H1 (cell line): ENCODE measurements around the gene HDAC2. TPM values are rescaled to one million over a fixed set of nuclear protein-coding genes. Genes with fewer than 3 reads are reported as not detected.
"Not testable (repeated sequence)": the region's sequence is repeated elsewhere in the genome, so short reads cannot be mapped to it uniquely, and the experiment has no call there.

Experiments
- CTCF ChIA-PET: fragments of 300-600 bp; sonication (Branson Sonifier 250); formaldehyde crosslinking; loops from one replicate; lab custom pipeline; 2021; ENCODE audit not compliant: partially characterized antibody; lab: Charles Lee
- POLR2A ChIA-PET: fragments of 300-600 bp; sonication (Branson Sonifier 250); formaldehyde crosslinking; loops from one replicate; lab custom pipeline; 2021; ENCODE audit warnings: inconsistent platforms; ENCODE audit not compliant: partially characterized antibody; lab: Charles Lee
- DNase-seq, 2 experiments: peaks; one replicate each; pipeline versions ENCODE4 v3.0.0 to v3.0.0-alpha.2; 2010 to 2022; ENCODE audit warnings: low spot score in 2 of 2, low read depth in 1 of 2, mixed read lengths in 1 of 2
- FAIRE-seq: peaks from 2 replicates; lab custom pipeline; 2011; peaks lifted over from hg19 to GRCh38; lab: Jason Lieb, UNC
- H2AFZ ChIP-seq: 2 replicates; pipeline ENCODE4 v1.8.1; 2012; ENCODE audit warnings: low read length, inconsistent platforms
- H2AK5ac ChIP-seq: 2 replicates; pipeline ENCODE4 v1.6.1; 2013; ENCODE audit warnings: low read depth, low read length
- H2BK120ac ChIP-seq: replicated peaks from 2 replicates; pipeline ENCODE3; 2013; ENCODE audit warnings: low read depth, low read length, inconsistent platforms
- H2BK12ac ChIP-seq: 2 replicates; pipeline ENCODE4 v1.6.1; 2013; ENCODE audit warnings: low read depth, low read length
- H2BK15ac ChIP-seq: 2 replicates; pipeline ENCODE4 v1.6.1; 2013; ENCODE audit warnings: low read length
- H2BK20ac ChIP-seq: 2 replicates; pipeline ENCODE4 v1.6.1; 2013; ENCODE audit warnings: low read length
- H2BK5ac ChIP-seq: 2 replicates; pipeline ENCODE4 v1.6.1; 2013; ENCODE audit warnings: low read depth, low read length
- H3K14ac ChIP-seq: 2 replicates; pipeline ENCODE4 v1.6.1; 2013; ENCODE audit warnings: inconsistent platforms; ENCODE audit not compliant: insufficient read length
- H3K18ac ChIP-seq: 2 replicates; pipeline ENCODE4 v1.6.1; 2013; ENCODE audit warnings: low read length; ENCODE audit errors: extremely low read depth
- H3K23ac ChIP-seq: 2 replicates; pipeline ENCODE4 v1.6.1; 2013; ENCODE audit warnings: inconsistent platforms; ENCODE audit not compliant: insufficient read length
- H3K23me2 ChIP-seq: 2 replicates; pipeline ENCODE4 v1.6.1; 2013; ENCODE audit warnings: low read depth, low read length
- H3K27ac ChIP-seq: 2 replicates; pipeline ENCODE4 v1.6.1; 2011; ENCODE audit warnings: low read depth, low read length, inconsistent platforms
- H3K27me3 ChIP-seq, 4 experiments: replicated peaks in 1 of 4; 1 replicate in 1 of 4; 2 replicates in 3 of 4; pipeline versions ENCODE4 v1.6.1 to v1.8.1; 2011 to 2013; ENCODE audit warnings: low read length in 3 of 4, mild to moderate bottlenecking in 3 of 4, inconsistent platforms in 2 of 4, mixed read lengths in 2 of 4, moderate library complexity in 1 of 4; ENCODE audit not compliant: control insufficient read depth in 3 of 4, insufficient read depth in 3 of 4; ENCODE audit errors: extremely low read depth in 1 of 4
- H3K36me3 ChIP-seq, 4 experiments: 2 replicates each; pipeline versions ENCODE4 v1.6.1 to v1.8.1; 2011 to 2013; ENCODE audit warnings: mild to moderate bottlenecking in 4 of 4, low read length in 3 of 4, moderate library complexity in 2 of 4, control low read depth in 1 of 4, inconsistent platforms in 1 of 4; ENCODE audit not compliant: insufficient read depth in 4 of 4, control insufficient read depth in 2 of 4
- H3K4ac ChIP-seq: replicated peaks from 2 replicates; pipeline ENCODE3; 2013; ENCODE audit warnings: low read length, low read depth, mixed read lengths, inconsistent platforms; ENCODE audit not compliant: insufficient read length
- H3K4me1 ChIP-seq, 4 experiments: replicated peaks in 1 of 4; 1 replicate in 1 of 4; 2 replicates in 3 of 4; pipeline versions ENCODE4 v1.6.1 to v1.8.1; 2011 to 2013; ENCODE audit warnings: low read length in 3 of 4, inconsistent platforms in 2 of 4, mixed read lengths in 1 of 4; ENCODE audit not compliant: insufficient read depth in 4 of 4, control insufficient read depth in 3 of 4
- H3K4me2 ChIP-seq, 2 experiments: 2 replicates each; pipeline versions ENCODE4 v1.6.1 to v1.8.1; 2011 to 2013; ENCODE audit warnings: low read depth in 2 of 2, low read length in 2 of 2, control low read depth in 1 of 2, inconsistent platforms in 1 of 2, mild to moderate bottlenecking in 1 of 2; ENCODE audit not compliant: insufficient read depth in 1 of 2
- H3K4me3 ChIP-seq, 4 experiments: fragments of 200-600, 300-600 bp in 1 of 4; sonication (generic), shearing (Covaris generic), sonication (Bioruptor Twin) in 1 of 4; 2 replicates each; pipeline versions ENCODE4 v1.5.1 to v1.8.1; 2011 to 2016; ENCODE audit warnings: low read length in 4 of 4, low read depth in 3 of 4, control low read depth in 2 of 4, inconsistent platforms in 2 of 4, mild to moderate bottlenecking in 2 of 4, mixed read lengths in 1 of 4, moderate library complexity in 1 of 4; ENCODE audit not compliant: insufficient read depth in 2 of 4; ENCODE audit errors: extremely low read depth in 1 of 4
- H3K56ac ChIP-seq: replicated peaks from 2 replicates; pipeline ENCODE3; 2013; ENCODE audit warnings: low read depth, mild to moderate bottlenecking, mixed read lengths, low read length, inconsistent platforms; ENCODE audit not compliant: insufficient read length
- H3K79me1 ChIP-seq: 2 replicates; pipeline ENCODE4 v1.6.1; 2013; ENCODE audit warnings: low read depth, low read length, control low read depth
- H3K79me2 ChIP-seq, 2 experiments: 2 replicates each; pipeline versions ENCODE4 v1.6.1 to v1.8.1; 2012 to 2013; ENCODE audit warnings: low read length in 2 of 2, mild to moderate bottlenecking in 2 of 2, inconsistent platforms in 1 of 2; ENCODE audit not compliant: insufficient read depth in 2 of 2, control insufficient read depth in 1 of 2
- H3K9ac ChIP-seq, 4 experiments: replicated peaks in 1 of 4; 1 replicate in 1 of 4; 2 replicates in 3 of 4; pipeline versions ENCODE4 v1.6.1 to v1.8.1; 2011 to 2013; ENCODE audit warnings: low read depth in 3 of 4, low read length in 3 of 4, control low read depth in 2 of 4, mild to moderate bottlenecking in 2 of 4, moderate library complexity in 2 of 4, inconsistent platforms in 1 of 4; ENCODE audit errors: extremely low read depth in 1 of 4
- H3K9me3 ChIP-seq, 2 experiments: 2 replicates each; pipeline versions ENCODE4 v1.6.1 to v1.8.1; 2012 to 2013; ENCODE audit warnings: mild to moderate bottlenecking in 2 of 2, moderate library complexity in 2 of 2, control low read depth in 1 of 2, inconsistent platforms in 1 of 2, low read depth in 1 of 2, low read length in 1 of 2, mixed read lengths in 1 of 2; ENCODE audit not compliant: insufficient read depth in 2 of 2
- H4K20me1 ChIP-seq, 2 experiments: replicated peaks in 1 of 2; 2 replicates each; pipeline versions ENCODE3 to v1.8.1; 2011 to 2013; ENCODE audit warnings: inconsistent platforms in 2 of 2, low read length in 2 of 2, mild to moderate bottlenecking in 1 of 2; ENCODE audit not compliant: insufficient read depth in 2 of 2, control insufficient read depth in 1 of 2
- H4K5ac ChIP-seq: 2 replicates; pipeline ENCODE4 v1.6.1; 2013; ENCODE audit warnings: low read length, low read depth, mixed read lengths, inconsistent platforms; ENCODE audit not compliant: insufficient read length
- H4K8ac ChIP-seq: 2 replicates; pipeline ENCODE4 v1.8.0; 2013; ENCODE audit warnings: mild to moderate bottlenecking, moderate library complexity, low read length, inconsistent platforms; ENCODE audit not compliant: insufficient read depth; ENCODE audit errors: extremely low read depth
- H4K91ac ChIP-seq: replicated peaks from 2 replicates; pipeline ENCODE3; 2013; ENCODE audit warnings: low read length, mixed read lengths, inconsistent platforms; ENCODE audit not compliant: insufficient read length
- WGBS, 2 experiments: shearing (Covaris generic) in 1 of 2; methylation state at CpG; one replicate each; pipeline versions ENCODE4 v1.1.6 to v1.1.7; 2013 to 2015; ENCODE audit warnings: low lambda C conversion rate in 2 of 2, mixed read lengths in 2 of 2, inconsistent platforms in 1 of 2, low coverage in 1 of 2, missing lambda C conversion rate in 1 of 2; ENCODE audit not compliant: insufficient replicate concordance in 2 of 2, insufficient coverage in 1 of 2, insufficient read length in 1 of 2; ENCODE audit errors: extremely low coverage in 1 of 2, missing lambda C conversion rate in 1 of 2; 5-methylcytosine and 5-hydroxymethylcytosine counted together
- polyA plus RNA-seq, 7 experiments: library from polyadenylated mRNA; depleted of rRNA in 3 of 7; stranded (reverse) in 5 of 7; unstranded in 2 of 7; fragments of >200 nt in 5 of 7; fragments of 200-250 nt in 2 of 7; gene quantifications; 1 replicate in 5 of 7; 2 replicates in 1 of 7; 4 replicates in 1 of 7; pipeline versions ENCODE4 v1.2.1 to v1.2.3, GENCODE V29; 2011 to 2013; ENCODE audit warnings: missing spikeins in 2 of 7, mixed read lengths in 2 of 7
- total RNA-seq: library from RNA; stranded (reverse); fragmentation: NEBNext Ultra II Directional; extraction: Animal tissue kit (Norgen Biotek cat#: 25700); gene quantifications from 2 replicates; pipeline ENCODE4 v1.2.1, GENCODE V29; 2021

HDAC2 gene
- total and polyA plus RNA-seq, 2 of the 8 experiments (the other 6 are each of a cell fraction or from before 2014, with no cell fraction given): 323 to 374 TPM

DNA sequence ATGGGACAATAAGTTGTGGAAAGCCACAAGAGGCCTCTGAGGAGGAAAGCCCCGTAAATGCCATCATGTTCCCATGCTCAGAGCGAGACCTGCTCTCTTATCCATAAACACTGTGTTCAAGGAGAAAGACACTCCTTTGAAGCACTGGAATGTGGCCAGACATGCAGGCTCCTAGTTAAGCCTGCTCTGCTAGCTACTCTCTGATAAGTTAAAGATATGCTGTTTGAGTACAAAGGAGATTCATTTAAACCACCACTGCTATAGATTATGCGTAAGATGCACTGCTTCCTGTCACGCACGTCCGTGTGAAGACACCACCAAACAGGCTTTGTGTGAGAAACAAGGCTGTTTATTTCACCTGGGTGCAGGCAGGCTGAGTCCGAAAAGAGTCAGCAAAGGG, 40.5 kb upstream of the HDAC2 start:
- CTCF ChIA-PET: not testable (repeated sequence)

More for the DNA sequence above, 40.5 kb upstream of the HDAC2 start:
- H2BK5ac ChIP-seq, H3K4ac ChIP-seq, H3K79me2 ChIP-seq, H2BK120ac ChIP-seq, H4K5ac ChIP-seq, FAIRE-seq, H2BK15ac ChIP-seq, H2AK5ac ChIP-seq, H4K91ac ChIP-seq, H2BK20ac ChIP-seq, H3K23me2 ChIP-seq, H3K36me3 ChIP-seq, POLR2A ChIA-PET, H3K27me3 ChIP-seq, H3K27ac ChIP-seq, H3K23ac ChIP-seq, H3K56ac ChIP-seq, H3K14ac ChIP-seq, H3K18ac ChIP-seq, H3K9me3 ChIP-seq, H4K8ac ChIP-seq, H3K79me1 ChIP-seq, H3K4me3 ChIP-seq, H4K20me1 ChIP-seq, DNase-seq, H2AFZ ChIP-seq, H3K9ac ChIP-seq, H3K4me2 ChIP-seq: not testable (repeated sequence)
- 77% methylated on average over 7 of the region's 7 CpGs; no CpG with 5 or more reads in 1 of the 2 experiments for WGBS, 2 experiments
- H3K4me1 ChIP-seq: peaks cover 6 to 20% (median 14%) of the 10 kb centered on the region in 4 experiments; a peak in 5 of 7 replicates
- 0 out of 2 replicates have a peak overlapping the region, but pooled peaks have one; percentile 44 for H2BK12ac ChIP-seq
